Stimulated activated memory B cell treated with anti-CD40 and anti-IgM and Interleukin-4, amounts not matched to agents 10 μg/mL and 1 μg/mL and 100 μg/mL, for 72 hours (primary cell): Measurements from ENCODE around the gene SLC7A1.

Experiments used
- ATAC-seq: fragments of 150-1000 bp; cut with Tn5 transposase; 2 replicates; pipeline ENCODE4 v1.10.0; 2021
- H3K27ac Mint-ChIP-seq: one replicate; pipeline ENCODE4 v1.8.0; 2022; ENCODE audit warnings: mild to moderate bottlenecking, mixed read lengths
- H3K27me3 Mint-ChIP-seq: one replicate; pipeline ENCODE4 v1.8.0; 2022; ENCODE audit warnings: mixed read lengths
- H3K36me3 Mint-ChIP-seq: one replicate; pipeline ENCODE4 v1.8.0; 2022; ENCODE audit warnings: mixed read lengths
- H3K4me1 Mint-ChIP-seq: one replicate; pipeline ENCODE4 v1.8.0; 2022; ENCODE audit warnings: mixed read lengths
- H3K4me3 Mint-ChIP-seq: one replicate; pipeline ENCODE4 v1.8.0; 2022; ENCODE audit warnings: mild to moderate bottlenecking, moderate library complexity, mixed read lengths
- H3K9me3 Mint-ChIP-seq: one replicate; pipeline ENCODE4 v1.8.0; 2022; ENCODE audit warnings: mixed read lengths

Gene SLC7A1

GRCh38 chr13:29550430-29550988 is 45.0 kb downstream of the SLC7A1 start:
- Mint-ChIP-seq H3K4me1 (peaks cover under 1% of the 10 kb centered on the region), H3K4me3 (no peak overlapping the region), H3K36me3 (peaks cover 83% of the 10 kb centered on the region), H3K9me3 (no peaks in the 10 kb centered on the region), H3K27ac (no peak overlapping the region), H3K27me3 (no peaks in the 10 kb centered on the region)
- no peak for ATAC-seq

GRCh38 chr13:29548722-29549121 is 46.8 kb downstream of the SLC7A1 start:
- ATAC-seq = no peak
- no peak overlapping the region for H3K4me3 Mint-ChIP-seq
- H3K9me3 Mint-ChIP-seq = no peaks in the 10 kb centered on the region
- H3K27me3 Mint-ChIP-seq = no peaks in the 10 kb centered on the region
- H3K27ac Mint-ChIP-seq = no peak overlapping the region
- peaks cover 88% of the 10 kb centered on the region for H3K36me3 Mint-ChIP-seq
- peaks cover 15% of the 10 kb centered on the region for H3K4me1 Mint-ChIP-seq

- Mint-ChIP-seq H3K9me3 (no peaks in the 10 kb centered on the region), H3K27ac (no peak overlapping the region), H3K27me3 (no peaks in the 10 kb centered on the region), H3K4me3 (no peak overlapping the region), H3K36me3 (peaks cover 88% of the 10 kb centered on the region), H3K4me1 (peaks cover 30% of the 10 kb centered on the region)
- ATAC-seq = no peak
Observed at GRCh38 chr13:29547153-29547552, 48.3 kb downstream of the SLC7A1 start.

- no peak overlapping the region for H3K27ac Mint-ChIP-seq
- H3K27me3 Mint-ChIP-seq = no peaks in the 10 kb centered on the region
- H3K9me3 Mint-ChIP-seq = no peaks in the 10 kb centered on the region
- no peak overlapping the region for H3K4me3 Mint-ChIP-seq
- peaks cover 30% of the 10 kb centered on the region for H3K4me1 Mint-ChIP-seq
- ATAC-seq = no peak
- peaks cover 83% of the 10 kb centered on the region for H3K36me3 Mint-ChIP-seq
Observed at GRCh38 chr13:29546662-29547061, 48.8 kb downstream of the SLC7A1 start.

- Mint-ChIP-seq H3K9me3 (no peaks in the 10 kb centered on the region), H3K27me3 (no peaks in the 10 kb centered on the region), H3K4me1 (peaks cover 35% of the 10 kb centered on the region), H3K27ac (no peak overlapping the region), H3K36me3 (peaks cover 82% of the 10 kb centered on the region), H3K4me3 (no peak overlapping the region)
- no peak for ATAC-seq
Observed at GRCh38 chr13:29545988-29546387, 49.5 kb downstream of the SLC7A1 start.

- Mint-ChIP-seq H3K27me3 (no peaks in the 10 kb centered on the region), H3K4me3 (no peak overlapping the region), H3K36me3 (peaks cover 66% of the 10 kb centered on the region), H3K9me3 (no peaks in the 10 kb centered on the region), H3K27ac (peak overlapping the region; percentile 82), H3K4me1 (peaks cover 40% of the 10 kb centered on the region)
- peak; percentile 94 for ATAC-seq
Observed at GRCh38 chr13:29543230-29544215, 52.0 kb downstream of the SLC7A1 start.

- Mint-ChIP-seq H3K36me3 (peaks cover 62% of the 10 kb centered on the region), H3K27me3 (no peaks in the 10 kb centered on the region), H3K4me1 (peaks cover 40% of the 10 kb centered on the region), H3K4me3 (no peak overlapping the region), H3K27ac (peak overlapping the region; percentile 82), H3K9me3 (no peaks in the 10 kb centered on the region)
- no peak for ATAC-seq
Observed at GRCh38 chr13:29542381-29542780, 53.1 kb downstream of the SLC7A1 start.

- Mint-ChIP-seq H3K9me3 (no peaks in the 10 kb centered on the region), H3K4me3 (no peak overlapping the region), H3K27ac (peak overlapping the region; percentile 52), H3K4me1 (peaks cover 40% of the 10 kb centered on the region), H3K36me3 (peaks cover 53% of the 10 kb centered on the region), H3K27me3 (no peaks in the 10 kb centered on the region)
- ATAC-seq = no peak
Observed at GRCh38 chr13:29541400-29541799, 54.1 kb downstream of the SLC7A1 start.

- peaks cover 40% of the 10 kb centered on the region for H3K4me1 Mint-ChIP-seq
- H3K36me3 Mint-ChIP-seq = peaks cover 53% of the 10 kb centered on the region
- no peaks in the 10 kb centered on the region for H3K27me3 Mint-ChIP-seq
- ATAC-seq = no peak
- no peak overlapping the region for H3K4me3 Mint-ChIP-seq
- no peaks in the 10 kb centered on the region for H3K9me3 Mint-ChIP-seq
- peak overlapping the region; percentile 52 for H3K27ac Mint-ChIP-seq
Observed at GRCh38 chr13:29540799-29541198, 54.7 kb downstream of the SLC7A1 start.

- Mint-ChIP-seq H3K4me1 (peaks cover 37% of the 10 kb centered on the region), H3K27me3 (no peaks in the 10 kb centered on the region), H3K4me3 (no peak overlapping the region), H3K36me3 (peaks cover 51% of the 10 kb centered on the region), H3K27ac (no peak overlapping the region), H3K9me3 (no peaks in the 10 kb centered on the region)
- ATAC-seq = no peak
Observed at GRCh38 chr13:29540334-29540733, 55.2 kb downstream of the SLC7A1 start.

GRCh38 chr13:29539856-29540255 is 55.6 kb downstream of the SLC7A1 start:
- H3K4me1 Mint-ChIP-seq = peaks cover 33% of the 10 kb centered on the region
- H3K27ac Mint-ChIP-seq = no peak overlapping the region
- H3K9me3 Mint-ChIP-seq = no peaks in the 10 kb centered on the region
- ATAC-seq = no peak
- H3K4me3 Mint-ChIP-seq = no peak overlapping the region
- H3K27me3 Mint-ChIP-seq = no peaks in the 10 kb centered on the region
- H3K36me3 Mint-ChIP-seq = peaks cover 47% of the 10 kb centered on the region

- Mint-ChIP-seq H3K36me3 (peaks cover 48% of the 10 kb centered on the region), H3K27me3 (no peaks in the 10 kb centered on the region), H3K27ac (no peak overlapping the region), H3K4me3 (no peak overlapping the region), H3K4me1 (peaks cover 24% of the 10 kb centered on the region), H3K9me3 (no peaks in the 10 kb centered on the region)
- no peak for ATAC-seq
Observed at GRCh38 chr13:29538652-29539040, 56.8 kb downstream of the SLC7A1 start.

GRCh38 chr13:29537736-29538651 is 57.5 kb downstream of the SLC7A1 start:
- H3K4me3 Mint-ChIP-seq = no peak overlapping the region
- peaks cover 18% of the 10 kb centered on the region for H3K4me1 Mint-ChIP-seq
- H3K27ac Mint-ChIP-seq = no peak overlapping the region
- H3K27me3 Mint-ChIP-seq = no peaks in the 10 kb centered on the region
- no peaks in the 10 kb centered on the region for H3K9me3 Mint-ChIP-seq
- no peak for ATAC-seq
- H3K36me3 Mint-ChIP-seq = peaks cover 45% of the 10 kb centered on the region

GRCh38 chr13:29536853-29537252 is 58.6 kb downstream of the SLC7A1 start:
- Mint-ChIP-seq H3K36me3 (peaks cover 47% of the 10 kb centered on the region), H3K27me3 (no peaks in the 10 kb centered on the region), H3K9me3 (no peaks in the 10 kb centered on the region), H3K27ac (no peak overlapping the region), H3K4me3 (no peak overlapping the region), H3K4me1 (peaks cover 9% of the 10 kb centered on the region)
- no peak for ATAC-seq
